Germinal center (tissue), 1 donor: ENCODE results near the gene NKD1.
"Not testable (repeated sequence)": the region's sequence is repeated elsewhere in the genome, so short reads cannot be mapped to it uniquely, and the experiment has no call there.

Experiments used
- DNase-seq: peaks from one replicate; pipeline ENCODE4 v3.0.0; 2012; ENCODE audit warnings: mixed read lengths, low spot score

Gene NKD1

DNA sequence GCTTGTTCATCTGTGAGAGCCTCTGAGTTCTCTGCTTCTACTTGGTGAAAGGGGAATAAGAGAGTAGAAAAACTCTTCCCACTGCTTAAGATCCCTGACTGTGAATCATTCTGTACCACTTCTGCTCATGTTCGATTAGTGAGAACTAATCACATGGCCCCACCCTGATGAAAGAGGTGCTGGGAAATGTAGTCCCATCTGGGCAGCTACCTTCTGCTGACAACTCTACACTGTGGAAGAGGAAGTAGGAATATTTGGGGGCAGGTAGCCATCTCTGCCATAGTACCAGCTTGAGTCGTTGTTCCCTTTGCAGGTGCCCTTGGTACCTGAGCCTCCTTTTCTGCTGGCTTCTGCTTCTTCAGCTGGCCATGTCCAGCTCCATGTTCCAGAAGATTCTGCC is 29.9 kb downstream of the NKD1 start:
- no peak for DNase-seq

DNA sequence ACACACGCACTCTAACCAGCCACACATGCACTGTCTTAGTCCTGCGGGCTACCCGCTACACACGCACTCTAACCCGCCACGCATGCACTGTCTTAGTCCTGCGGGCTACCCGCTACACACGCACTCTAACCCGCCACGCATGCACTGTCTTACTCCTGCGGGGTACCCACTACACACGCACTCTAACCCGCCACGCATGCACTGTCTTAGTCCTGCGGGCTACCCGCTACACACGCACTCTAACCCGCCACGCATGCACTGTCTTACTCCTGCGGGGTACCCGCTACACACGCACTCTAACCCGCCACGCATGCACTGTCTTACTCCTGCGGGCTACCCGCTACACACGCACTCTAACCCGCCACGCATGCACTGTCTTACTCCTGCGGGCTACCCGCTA is 31.2 kb downstream of the NKD1 start:
- not testable (repeated sequence) for DNase-seq

DNA sequence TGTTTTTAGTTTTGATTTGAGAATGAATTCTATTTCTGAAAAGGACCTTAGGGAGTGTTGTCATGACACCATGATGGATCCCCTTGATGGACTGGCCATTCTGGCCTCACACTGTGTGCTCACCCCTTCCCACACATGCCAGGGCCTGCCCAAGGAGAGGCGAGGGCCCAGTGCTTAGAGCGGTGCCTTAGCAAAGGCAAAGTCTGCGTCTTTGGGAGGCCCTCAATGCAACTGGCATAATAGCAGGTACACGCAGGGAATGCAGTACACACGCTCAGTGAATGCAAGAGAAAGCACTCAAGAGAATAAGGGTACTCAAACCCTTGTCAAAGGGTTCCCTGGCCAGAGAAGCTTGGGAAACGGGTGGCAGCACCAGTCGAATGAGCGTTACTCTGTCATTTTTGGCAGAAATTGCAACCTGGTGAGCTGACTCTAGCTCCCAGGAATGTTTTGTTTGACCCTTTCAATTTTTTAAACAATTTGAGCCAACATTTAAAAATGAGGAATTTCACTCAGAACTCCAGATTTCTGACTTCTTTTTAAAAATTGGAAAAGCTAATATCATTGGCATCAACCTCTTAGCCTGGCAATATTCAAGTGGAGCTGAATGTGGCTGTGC is 32.1 kb downstream of the NKD1 start:
- no peak for DNase-seq

DNA sequence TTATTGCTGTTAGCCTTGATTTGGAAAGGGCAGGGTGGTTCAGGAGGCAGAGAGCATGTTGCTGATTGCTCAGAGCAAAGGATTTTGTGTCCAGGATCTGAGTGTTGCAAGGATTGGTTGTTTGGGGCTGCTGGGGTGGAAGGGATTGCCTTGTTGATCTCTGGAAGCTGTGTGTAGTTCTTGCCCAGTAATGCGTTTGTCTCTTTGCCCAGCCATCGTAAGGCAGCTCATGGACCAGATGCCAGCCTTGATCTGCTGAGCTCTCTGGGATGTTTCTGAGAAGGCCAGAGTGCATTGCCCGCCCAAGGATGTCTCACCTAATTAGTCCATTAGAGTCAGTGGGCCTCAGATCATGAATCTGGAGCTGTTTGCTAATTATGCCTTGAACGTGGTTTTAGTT is 33.6 kb downstream of the NKD1 start:
- DNase-seq, result no peak

DNA sequence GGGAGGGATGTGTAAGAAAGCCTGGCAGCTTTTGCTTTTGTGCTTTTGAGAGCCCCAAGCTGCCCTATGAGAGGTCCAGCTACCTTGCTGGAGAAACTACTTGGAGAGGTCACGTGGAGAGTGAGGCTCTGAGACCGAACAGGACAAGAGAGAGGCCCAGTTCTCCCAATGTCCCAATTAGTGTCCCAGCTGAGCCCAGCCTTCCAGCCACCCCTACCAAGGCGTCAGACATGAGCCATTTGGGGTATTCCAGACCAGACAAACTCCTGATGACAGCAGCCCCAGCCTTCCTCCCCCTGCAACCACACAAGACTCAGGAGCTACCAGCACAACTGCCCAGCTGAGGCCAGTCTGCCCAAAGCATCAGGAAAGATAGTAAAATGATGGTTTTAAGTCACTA is 35.0 kb downstream of the NKD1 start:
- no peak for DNase-seq

DNA sequence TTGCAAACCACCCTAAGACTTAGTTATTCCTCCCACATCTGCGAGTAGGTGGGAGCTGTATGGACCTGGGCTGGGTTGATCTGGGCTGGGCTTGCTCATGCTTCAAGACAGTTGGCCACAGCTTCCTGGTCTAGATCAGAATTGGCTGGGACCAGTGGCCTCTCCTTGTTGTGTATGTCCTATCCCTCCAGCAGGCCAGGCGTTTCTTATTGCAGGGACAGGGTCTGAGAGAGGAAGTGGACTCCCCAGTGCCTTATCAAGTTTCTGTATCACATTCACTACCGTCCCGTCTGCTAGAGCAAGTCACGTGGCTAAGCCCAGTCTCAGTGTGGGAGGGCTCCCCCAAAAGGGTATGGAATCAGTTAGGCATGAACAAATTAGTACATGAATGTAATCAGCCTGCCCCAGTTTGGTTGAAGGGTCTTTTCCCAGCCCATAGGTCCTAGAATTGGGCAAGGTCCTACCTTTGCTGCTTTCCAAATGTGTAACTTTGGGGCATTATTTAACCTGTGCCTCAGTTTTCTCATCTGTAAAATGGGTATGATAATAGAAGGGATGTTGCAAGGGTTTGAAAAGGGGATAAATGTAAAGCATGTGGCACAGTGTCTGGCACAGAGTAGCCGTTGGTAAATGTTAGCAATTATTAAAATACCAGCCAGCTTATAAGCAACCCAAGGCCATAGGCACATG is 36.0 kb downstream of the NKD1 start:
- DNase-seq, result no peak

DNA sequence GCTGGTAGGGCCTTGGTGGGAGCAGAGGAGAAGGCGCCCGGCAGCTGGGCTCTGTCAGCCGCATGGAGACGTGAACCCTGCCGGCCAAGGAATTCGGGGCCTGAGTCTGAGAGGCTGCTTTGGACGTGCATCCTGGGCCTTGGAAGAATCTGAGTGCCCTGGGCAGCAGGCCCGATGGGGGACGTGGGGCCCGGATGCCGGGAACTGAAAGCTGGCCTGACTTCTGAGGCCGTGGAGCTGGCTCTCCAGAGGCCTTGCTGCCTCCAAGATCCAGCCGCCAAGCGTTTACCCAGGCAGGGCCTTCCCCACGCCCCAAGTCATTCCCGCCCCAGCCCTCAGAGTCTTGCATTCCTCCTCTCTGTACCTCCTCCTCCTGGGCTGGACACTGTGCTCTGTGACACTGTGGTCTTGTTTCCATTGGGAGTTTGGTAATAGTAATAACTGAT is 37.2 kb downstream of the NKD1 start:
- DNase-seq, result no peak

DNA sequence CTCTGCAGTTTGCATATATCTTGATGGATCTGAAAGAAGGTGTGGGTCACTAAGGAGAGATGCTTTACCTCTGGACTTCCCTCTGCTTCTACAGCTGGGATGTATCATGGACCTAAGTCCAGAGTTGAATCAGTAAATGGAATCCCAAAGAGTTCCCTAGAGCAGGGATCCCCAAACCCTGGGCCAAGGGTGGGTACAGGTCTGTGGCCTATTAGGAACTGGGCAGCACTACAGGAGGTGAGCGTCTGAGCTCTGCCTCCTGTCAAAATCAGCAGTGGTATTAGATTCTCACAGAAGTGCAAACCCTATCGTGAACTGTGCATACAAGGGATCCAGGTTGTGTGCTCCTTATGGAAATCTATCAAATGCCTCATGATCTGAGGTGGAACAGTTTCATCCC is 39.3 kb downstream of the NKD1 start:
- DNase-seq, result no peak

DNA sequence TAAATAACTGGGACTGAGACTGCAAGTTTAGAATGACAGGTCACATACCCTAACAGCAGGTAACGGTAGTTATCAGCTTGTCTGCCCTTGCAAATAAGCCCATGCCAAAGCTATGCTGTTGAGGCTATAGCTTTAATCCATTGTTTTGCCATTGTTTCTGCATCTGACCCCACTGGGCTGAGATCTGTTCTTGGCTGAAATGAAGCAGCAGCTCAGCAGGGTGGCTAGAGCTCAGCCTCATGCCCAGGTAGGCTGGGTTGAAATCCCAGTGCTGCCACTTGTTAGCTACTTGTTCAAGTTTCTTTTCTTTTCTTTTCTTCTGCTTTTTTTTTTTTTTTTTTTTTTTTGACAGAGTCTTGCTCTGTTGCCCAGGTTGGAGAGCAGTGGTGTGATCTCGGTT is 40.1 kb downstream of the NKD1 start:
- DNase-seq, result no peak

DNA sequence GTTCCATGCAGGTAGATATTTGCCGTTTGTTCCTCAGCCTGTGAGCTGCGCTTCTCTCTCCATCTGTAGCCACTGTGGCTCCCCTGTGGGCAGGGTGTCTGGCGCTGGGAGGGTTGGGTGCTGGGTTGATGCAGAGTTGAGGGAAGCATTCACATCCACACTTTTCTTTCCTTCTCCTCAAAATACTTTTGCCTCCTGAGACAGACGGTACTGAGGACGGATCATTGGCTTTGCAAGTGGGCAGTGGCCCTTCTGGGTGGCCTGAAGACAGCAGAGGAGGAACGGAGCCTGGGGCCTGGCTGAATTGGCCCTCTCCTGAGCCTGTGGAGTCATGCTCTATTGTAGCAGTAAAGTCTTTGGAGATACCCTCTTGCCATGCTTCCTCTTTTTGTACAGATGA is 43.0 kb downstream of the NKD1 start:
- no peak for DNase-seq

DNA sequence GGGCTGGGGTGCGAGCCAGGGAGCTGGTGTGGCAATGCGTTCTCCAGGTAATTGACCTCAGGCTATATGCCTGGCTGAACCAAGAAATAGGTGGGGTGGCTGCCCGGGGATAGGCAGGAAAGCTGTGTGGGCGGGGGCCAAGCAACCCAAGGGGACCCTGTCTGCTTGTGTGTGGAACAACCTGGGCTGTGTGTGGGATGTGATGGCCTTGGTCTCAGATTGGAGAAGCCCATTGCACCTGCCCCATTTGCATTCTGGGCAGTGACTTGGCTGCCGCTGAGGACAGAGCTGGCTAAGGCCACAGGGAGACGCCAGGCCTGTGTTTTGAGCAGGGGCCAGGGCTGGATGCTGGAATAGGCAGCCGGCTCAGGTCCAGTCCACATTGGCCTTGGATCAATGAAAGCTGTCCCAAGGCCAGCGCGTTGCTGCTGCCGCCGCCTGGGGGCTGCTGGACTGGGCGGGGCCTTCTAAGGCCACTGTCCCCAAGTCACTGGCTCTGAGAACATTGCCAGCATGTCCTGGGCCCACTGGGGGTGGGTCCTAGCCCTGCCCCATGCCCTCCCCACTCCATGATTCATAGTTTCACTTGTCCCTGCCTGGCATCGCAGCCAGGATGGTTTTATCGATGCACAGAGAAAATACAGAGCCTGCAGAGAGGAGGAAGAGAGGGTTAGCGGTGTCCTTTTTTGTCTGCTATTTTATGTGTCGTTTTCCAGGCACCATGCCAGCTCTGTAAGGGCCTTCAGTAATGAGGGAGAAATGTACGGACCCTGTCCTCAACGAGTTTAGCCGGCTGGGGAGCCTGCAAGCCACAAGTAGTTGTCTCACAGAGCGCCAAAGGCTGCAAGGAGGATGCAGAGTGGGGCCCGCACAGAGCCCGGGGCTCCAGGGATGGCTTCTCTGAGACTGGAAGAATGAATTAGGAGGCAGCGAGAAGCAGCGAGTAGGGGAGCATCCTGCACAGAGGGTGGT is 43.9 kb downstream of the NKD1 start:
- DNase-seq, result no peak

DNA sequence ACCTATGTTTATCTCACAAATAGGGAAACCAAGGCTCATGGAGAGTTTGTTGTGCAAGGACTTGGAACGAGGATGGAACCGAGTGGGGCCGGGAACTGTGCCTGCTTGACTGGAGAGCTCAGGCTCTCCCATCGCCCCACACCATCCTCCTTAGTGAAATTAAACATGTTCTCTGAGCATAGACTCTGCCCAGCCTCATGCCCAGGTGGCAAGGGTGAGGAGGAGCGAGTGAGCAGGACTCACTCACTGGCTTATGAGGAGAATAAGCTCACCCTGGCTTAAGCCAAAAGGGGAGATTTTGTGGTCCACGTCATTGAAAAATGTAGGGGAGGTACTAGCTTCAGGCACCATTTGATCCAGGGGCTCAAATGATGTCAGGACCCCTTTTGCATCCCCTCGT is 44.8 kb downstream of the NKD1 start:
- no peak for DNase-seq

DNA sequence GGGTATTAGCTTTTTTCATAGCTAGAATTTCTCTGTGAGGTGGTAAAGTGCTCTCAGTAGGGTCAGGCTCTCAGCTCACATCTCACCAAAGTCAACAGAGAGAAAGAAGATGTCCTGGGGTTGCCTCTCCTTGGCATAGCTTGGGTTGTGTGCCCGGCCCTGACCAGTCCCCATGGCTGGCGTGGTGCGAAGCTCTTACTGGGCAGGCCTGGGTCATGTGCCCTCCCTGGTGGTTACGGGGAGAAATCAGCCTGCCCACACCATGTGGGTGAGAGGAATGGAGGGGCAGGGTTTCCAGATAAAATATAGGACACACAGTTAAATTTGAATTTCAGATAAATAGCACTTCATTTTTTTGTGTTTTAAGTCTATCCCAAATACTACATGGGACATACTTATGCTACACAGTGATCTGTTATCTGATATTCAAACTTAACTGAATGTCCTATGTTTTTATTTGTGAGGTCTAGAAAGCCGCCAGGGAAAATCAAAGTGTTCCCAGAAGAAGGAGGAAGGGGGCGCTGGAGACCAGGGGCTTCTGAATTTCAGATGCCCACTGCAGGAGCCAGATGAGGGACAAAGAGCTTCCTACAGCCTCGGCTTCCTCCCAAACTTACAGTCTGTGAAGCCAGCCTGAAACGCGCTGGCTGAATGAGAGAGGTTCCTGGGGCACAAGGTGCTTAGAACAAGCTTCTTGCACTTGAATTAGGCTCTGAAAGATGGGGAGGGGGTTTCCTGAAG is 45.4 kb downstream of the NKD1 start:
- DNase-seq, result no peak

DNA sequence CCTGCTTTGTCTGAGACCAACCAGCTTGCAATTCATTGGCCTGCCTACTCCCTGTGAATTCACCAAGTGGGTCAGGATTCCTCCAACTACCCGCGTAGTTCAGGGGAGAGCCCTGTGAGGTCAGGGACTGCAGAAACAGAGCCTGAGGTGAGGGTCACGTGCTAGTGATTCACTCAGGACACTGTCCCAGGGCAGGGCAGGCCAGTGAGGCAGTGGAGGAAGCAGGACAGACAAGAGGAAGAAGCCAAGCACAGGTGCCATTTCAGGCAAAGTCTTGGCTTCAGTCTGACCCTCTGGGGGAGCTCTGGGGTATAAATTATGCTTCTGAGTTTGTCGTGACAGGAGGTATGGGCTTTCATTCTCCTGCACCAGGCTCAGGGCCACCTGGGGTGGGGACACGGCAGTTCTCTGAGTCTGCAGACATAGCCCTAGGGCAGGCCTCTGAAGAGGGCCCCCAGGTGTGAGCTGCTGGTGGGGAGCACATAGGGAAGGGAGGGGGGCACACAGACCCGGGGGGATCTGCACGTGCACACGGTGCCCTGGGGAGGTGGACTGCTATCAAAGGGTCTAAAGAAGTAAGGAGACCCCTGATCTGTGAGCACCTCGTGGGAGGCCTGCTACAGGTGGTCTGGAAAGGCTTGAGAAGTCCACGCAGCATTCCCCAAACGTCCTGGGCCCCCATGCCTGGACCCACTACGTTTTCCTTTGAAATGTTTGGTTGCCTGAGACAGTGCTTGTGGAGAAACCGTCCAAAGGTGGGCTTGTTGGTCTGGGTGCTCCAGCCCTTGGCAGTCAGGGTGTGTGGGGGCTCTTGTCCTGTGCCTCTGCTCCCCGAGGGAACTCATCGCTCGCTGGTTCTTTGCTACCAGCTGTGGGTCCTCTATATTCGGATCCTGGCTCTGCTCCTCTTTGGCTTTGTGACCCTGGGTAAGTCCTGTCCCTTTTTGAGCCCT is 46.4 kb downstream of the NKD1 start:
- no peak for DNase-seq

DNA sequence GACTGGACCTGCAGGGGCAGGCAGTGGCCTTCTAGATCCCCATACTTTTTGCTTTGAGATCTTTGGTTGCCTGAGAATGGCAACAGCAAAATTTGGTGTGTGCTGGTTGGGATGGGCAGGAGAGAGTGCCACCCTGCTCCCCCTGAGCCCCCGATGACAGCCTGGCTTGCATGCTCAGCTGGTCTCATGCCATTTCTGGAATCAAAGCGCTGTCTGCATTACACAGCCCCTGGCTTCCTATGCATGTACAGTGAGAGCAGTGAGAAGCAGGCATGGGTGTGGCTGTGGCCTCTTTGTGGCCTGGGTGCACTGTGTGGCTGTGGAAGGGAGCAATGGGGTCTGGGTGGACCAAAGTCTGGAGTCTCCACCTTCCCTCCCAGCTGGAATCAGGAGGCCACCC is 47.7 kb downstream of the NKD1 start:
- DNase-seq, result no peak

DNA sequence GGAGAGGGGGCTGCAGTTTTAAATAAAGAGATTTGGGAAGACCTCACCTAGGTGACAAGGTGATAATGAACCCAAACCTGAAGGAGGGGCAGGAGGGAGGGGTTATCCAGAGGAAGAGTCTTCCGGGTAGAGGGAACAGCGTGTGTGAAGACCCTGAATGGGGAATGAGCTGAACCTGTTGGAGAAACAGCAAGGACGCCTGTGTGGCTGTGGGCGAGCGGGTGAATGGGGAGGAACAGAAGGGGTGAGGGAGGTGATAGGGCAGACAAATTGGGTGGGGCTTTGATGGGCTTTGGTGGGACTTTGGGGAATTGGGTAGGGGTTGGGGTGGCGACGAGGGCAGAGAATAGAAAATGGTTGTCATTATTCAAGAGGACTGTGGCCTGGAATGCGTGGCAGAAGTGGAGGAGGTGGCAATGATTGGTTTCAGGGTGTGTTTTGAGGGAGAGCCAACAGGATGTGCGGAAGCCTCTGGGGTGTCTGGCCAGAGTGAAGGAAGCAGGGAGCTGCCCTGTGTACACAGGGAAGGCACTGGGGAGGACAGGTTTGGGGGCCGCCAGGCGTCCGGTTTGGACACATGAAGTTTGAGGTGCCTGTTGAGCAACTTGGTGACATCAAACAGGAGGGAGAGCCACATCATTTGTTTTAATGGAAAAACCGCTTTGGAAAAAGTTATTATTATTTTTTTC is 48.7 kb downstream of the NKD1 start:
- DNase-seq, result no peak

DNA sequence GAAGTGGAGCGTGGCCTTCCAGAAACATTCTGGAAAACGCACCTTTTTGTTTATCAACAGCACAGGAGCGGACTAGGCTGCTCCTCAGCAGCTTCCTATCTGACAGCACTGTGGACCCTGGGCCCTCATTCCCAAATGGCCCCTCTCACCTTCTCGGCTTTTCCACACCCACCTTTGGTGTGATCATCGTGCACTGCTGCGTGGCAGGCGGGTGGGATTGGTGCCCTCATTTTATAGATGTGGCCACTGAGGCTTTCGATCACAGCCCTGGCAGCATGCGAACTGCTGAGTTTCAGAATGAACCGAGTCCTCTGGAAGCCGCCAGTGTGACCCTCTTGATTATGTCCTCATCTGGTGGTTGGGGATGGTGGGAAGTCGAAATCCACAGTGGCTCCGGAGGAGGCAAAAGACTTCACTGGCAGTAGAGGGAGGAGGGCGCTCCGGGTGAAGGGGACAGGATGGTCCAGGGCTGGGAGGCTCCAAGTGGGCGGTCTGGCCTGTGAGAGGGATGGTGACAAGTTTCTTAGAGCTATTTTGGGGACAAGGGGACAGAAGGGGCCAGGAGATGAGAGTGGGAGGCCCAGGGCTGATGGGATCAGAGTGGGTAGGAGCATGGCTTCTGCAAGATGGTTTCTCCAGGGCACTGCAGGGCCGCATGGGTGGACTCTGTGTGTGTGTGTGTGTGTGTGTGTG is 49.5 kb downstream of the NKD1 start:
- no peak for DNase-seq

DNA sequence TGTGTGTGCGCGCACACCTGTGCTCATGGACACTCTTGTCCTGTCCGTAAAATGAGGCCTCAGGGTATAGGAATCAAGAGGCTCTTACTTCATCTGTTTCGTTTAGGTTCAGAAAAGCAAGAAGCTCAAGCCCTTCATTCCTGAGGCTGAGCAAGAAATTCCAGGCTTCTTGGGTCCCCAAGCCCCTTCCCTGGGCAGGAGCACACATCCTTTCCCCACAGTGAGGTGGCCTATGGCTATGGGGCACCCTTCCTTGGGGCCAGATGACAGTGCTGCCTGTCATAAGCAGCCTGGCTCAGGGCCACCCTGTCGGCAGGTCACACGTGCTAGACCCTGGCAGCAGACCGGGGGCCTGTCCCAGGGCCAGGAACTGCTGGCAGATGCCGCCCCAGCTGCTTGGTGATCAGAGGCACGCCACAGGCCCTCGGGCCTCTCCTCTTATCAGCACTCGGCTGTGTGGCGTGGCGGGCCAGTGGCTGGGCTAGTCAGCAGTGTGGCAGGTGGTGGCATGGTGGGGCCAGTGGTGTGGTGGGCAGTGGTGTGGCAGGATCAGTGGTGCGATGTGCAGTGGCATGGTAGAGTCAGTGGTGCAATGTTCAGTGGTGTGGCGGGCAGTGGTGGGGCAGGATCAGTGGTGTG is 50.2 kb downstream of the NKD1 start:
- DNase-seq, result no peak

DNA sequence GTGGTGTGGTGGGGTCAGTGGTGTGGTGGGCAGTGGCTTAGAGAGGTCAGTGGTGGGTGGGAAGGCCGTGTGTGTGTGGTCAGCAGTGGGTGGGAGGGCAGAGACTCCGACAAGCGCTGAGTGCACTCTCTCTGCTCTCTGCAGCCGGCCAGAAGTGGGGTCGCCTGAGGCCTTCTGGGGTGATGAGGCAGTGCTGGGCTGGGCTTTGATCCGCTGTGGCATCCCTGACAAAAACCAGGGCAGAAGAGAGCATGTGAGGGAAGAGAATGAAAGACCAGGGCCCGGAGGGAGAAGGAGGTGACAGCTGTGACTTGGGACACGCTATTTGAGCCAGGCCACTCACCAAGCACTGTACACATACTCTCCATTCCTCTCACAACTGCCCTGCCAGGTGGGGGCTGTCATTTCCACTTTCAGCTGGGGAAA is 50.8 kb downstream of the NKD1 start:
- no peak for DNase-seq
